K562 (cell line): ENCODE results near the gene SHANK2. TPM values are rescaled to one million over a fixed set of nuclear protein-coding genes. Genes with fewer than 3 reads are reported as not detected.

Experiments
- ATAC-seq: fragments of 200-7000 bp; cut with Tn5 transposase; 3 replicates; pipeline ENCODE4 v1.9.1; 2020; ENCODE audit warnings: moderate library complexity
- BruUV-seq: library from RNA; stranded (reverse); fragments of 400-500 nt; replicated peaks from 2 replicates; lab custom pipeline; 2021; lab: Mats Ljungman, UMichigan
- CTCF ChIA-PET: fragments of 300-600 bp; formaldehyde crosslinking; extraction: SDS; loops from one replicate; lab custom pipeline; 2021; ENCODE audit warnings: low intra/inter-chr PET ratio; lab: Yijun Ruan, JAX
- POLR2A ChIA-PET: fragments of 300-600, 350-650 bp; sonication (Branson Sonifier 250); formaldehyde crosslinking; extraction: SDS; loops from one replicate; lab custom pipeline; 2021; ENCODE audit warnings: antibody characterized with exemption, inconsistent platforms; lab: Yijun Ruan, JAX
- DNase-seq, 4 experiments: peaks; one replicate each; pipeline versions ENCODE4 v3.0.0 to v3.0.0-alpha.2; 2011 to 2018; ENCODE audit warnings: low spot score in 3 of 4, mixed read lengths in 3 of 4; ENCODE audit errors: extremely low read depth in 1 of 4
- FAIRE-seq: peaks from 2 replicates; lab custom pipeline; 2011; peaks lifted over from hg19 to GRCh38; lab: Jason Lieb, UNC
- H2AFZ ChIP-seq: 2 replicates; pipeline ENCODE4 v1.6.0; 2011; ENCODE audit warnings: low read depth, low read length, control low read depth, inconsistent platforms
- H3K27ac ChIP-seq: fragments of 200-600 bp; 3 replicates; pipeline ENCODE4 v1.8.0; 2011; ENCODE audit warnings: low read depth, mild to moderate bottlenecking, control low read depth, inconsistent platforms, low read length, moderate library complexity, mixed read lengths; ENCODE audit errors: extremely low read depth
- H3K27me3 ChIP-seq, 2 experiments: fragments of 300-600 bp in 1 of 2; 2 replicates in 1 of 2; 3 replicates in 1 of 2; pipeline versions ENCODE4 v1.6.0 to v1.8.0; 2011; ENCODE audit warnings: inconsistent platforms in 2 of 2, low read length in 2 of 2, mild to moderate bottlenecking in 1 of 2, mixed read lengths in 1 of 2, moderate library complexity in 1 of 2; ENCODE audit not compliant: control insufficient read depth in 2 of 2, insufficient read depth in 2 of 2
- H3K36me3 ChIP-seq: fragments of 300-600 bp; 3 replicates; pipeline ENCODE4 v1.8.0; 2011; ENCODE audit warnings: mild to moderate bottlenecking, low read length, inconsistent platforms; ENCODE audit not compliant: control insufficient read depth, insufficient read depth
- H3K4me1 ChIP-seq, 2 experiments: fragments of 200-600 bp in 1 of 2; replicated peaks in 1 of 2; 2 replicates in 1 of 2; 3 replicates in 1 of 2; pipeline versions ENCODE4 v1.5.1 to v1.8.0; 2011; ENCODE audit warnings: inconsistent platforms in 2 of 2, low read length in 2 of 2, mild to moderate bottlenecking in 1 of 2, mixed read lengths in 1 of 2, moderate library complexity in 1 of 2; ENCODE audit not compliant: control insufficient read depth in 2 of 2, insufficient read depth in 2 of 2
- H3K4me2 ChIP-seq: 2 replicates; pipeline ENCODE4 v1.6.1; 2011; ENCODE audit warnings: low read length, control low read depth, inconsistent platforms, mixed read lengths; ENCODE audit not compliant: insufficient read depth
- H3K4me3 ChIP-seq: fragments of 200-600 bp; sonication (generic), shearing (Covaris generic); 2 replicates; pipeline ENCODE4 v1.5.1; 2016; ENCODE audit warnings: control low read depth, inconsistent platforms
- H3K79me2 ChIP-seq: fragments of 200-600 bp; 3 replicates; pipeline ENCODE4 v1.8.0; 2011; ENCODE audit warnings: low read length, inconsistent platforms; ENCODE audit not compliant: control insufficient read depth, insufficient read depth
- H3K9ac ChIP-seq, 2 experiments: 2 replicates each; pipeline versions ENCODE4 v1.6.0 to v1.6.1; 2011; ENCODE audit warnings: low read depth in 2 of 2, low read length in 2 of 2, control low read depth in 1 of 2, inconsistent platforms in 1 of 2, mild to moderate bottlenecking in 1 of 2, mixed read lengths in 1 of 2; ENCODE audit not compliant: insufficient read depth in 1 of 2
- H3K9me1 ChIP-seq: one replicate; pipeline ENCODE4 v1.6.0; 2011; ENCODE audit warnings: inconsistent platforms, mild to moderate bottlenecking, low read length, moderate library complexity; ENCODE audit not compliant: control insufficient read depth, insufficient read depth
- H3K9me3 ChIP-seq: replicated peaks from 2 replicates; pipeline ENCODE4 v1.5.1; 2011; ENCODE audit warnings: low read depth, low read length, inconsistent platforms; ENCODE audit not compliant: control insufficient read depth, insufficient read depth
- H4K20me1 ChIP-seq: replicated peaks from 2 replicates; pipeline ENCODE4 v1.6.1; 2011; ENCODE audit warnings: low read length, inconsistent platforms, mixed read lengths; ENCODE audit not compliant: control insufficient read depth, insufficient read depth
- FOXP1 ChIP-seq: sonication (generic); formaldehyde crosslinking; IDR thresholded peaks from 2 replicates; pipeline ENCODE4 v1.8.0; 2022; ENCODE audit warnings: mild to moderate bottlenecking, missing genetic modification reagents
- KAT8 ChIP-seq: fragments of 450-650 bp; IDR thresholded peaks from 2 replicates; pipeline ENCODE4 v1.6.1; 2016; ENCODE audit warnings: low read depth, mild to moderate bottlenecking
- RNF2 ChIP-seq: sonication (generic); IDR thresholded peaks from 2 replicates; pipeline ENCODE4 v1.6.1; 2016
- SMAD1 ChIP-seq: fragments of 150-350 bp; IDR thresholded peaks from 2 replicates; pipeline ENCODE4 v1.6.1; 2014; ENCODE audit warnings: low read length, low read depth; ENCODE audit not compliant: partially characterized antibody
- ZNF431 ChIP-seq: sonication (generic); formaldehyde crosslinking; IDR thresholded peaks from 2 replicates; pipeline ENCODE4 v1.8.0; 2022; ENCODE audit warnings: mild to moderate bottlenecking, missing genetic modification reagents
- ZNF780A ChIP-seq: fragments of 250-450 bp; sonication (Bioruptor Pico); IDR thresholded peaks from 2 replicates; pipeline ENCODE4 v1.5.0; 2021; ENCODE audit warnings: mild to moderate bottlenecking
- WGBS: fragments of 100-300 bp; shearing (Covaris generic); methylation state at CpG from one replicate; pipeline ENCODE4 v1.1.6; 2016; ENCODE audit warnings: low coverage, mixed read lengths; ENCODE audit not compliant: insufficient coverage; ENCODE audit errors: missing lambda C conversion rate; 5-methylcytosine and 5-hydroxymethylcytosine counted together
- in situ Hi-C: fragments of 300-500 bp; cut with MboI; formaldehyde crosslinking; loops from 4 replicates; pipeline ENCODE4 v1.15.0; 2018; ENCODE audit warnings: inconsistent platforms, mixed read lengths
- intact Hi-C: fragments of 100-400 bp; cut with micrococcal nuclease; formaldehyde crosslinking; loops from 2 replicates; pipeline ENCODE4 v1.14.2; 2022
- polyA plus RNA-seq, 8 experiments: library from polyadenylated mRNA; depleted of rRNA in 4 of 8; stranded (reverse) in 5 of 8; unstranded in 3 of 8; fragments of >200 nt; fragmentation: Nextera tagmentation in 2 of 8; fragmentation: Illumina TruSeq in 1 of 8; extraction: Ambion mirVana in 2 of 8; extraction: Trizol in 1 of 8; gene quantifications; 2 replicates each; pipeline versions ENCODE4 v1.2.1 to v1.2.3, GENCODE V29; 2011 to 2014; ENCODE audit warnings: inconsistent platforms in 1 of 8, missing spikeins in 1 of 8
- total RNA-seq, 7 experiments: library from RNA; depleted of rRNA in 6 of 7; stranded (reverse); fragments of >200 nt in 6 of 7; fragmentation: Illumina TruSeq in 2 of 7; extraction: Trizol in 2 of 7; gene quantifications; 2 replicates each; pipeline versions ENCODE4 v1.2.1 to v1.2.3, GENCODE V29; 2011 to 2021; ENCODE audit warnings: low replicate concordance in 1 of 7
- TF ChIP-seq, protein P1 (sequence below), 2 experiments: fragments of 200-800 bp in 1 of 2; sonication (Bioruptor generic) in 1 of 2; sonication (generic) in 1 of 2; formaldehyde crosslinking in 1 of 2; IDR thresholded peaks in 1 of 2; conservative IDR thresholded peaks in 1 of 2; 2 replicates each; pipeline versions ENCODE4 v1.5.0 to v1.6.1; 2016 to 2020; ENCODE audit warnings: missing compliant biosample characterization in 1 of 2, missing genetic modification characterization in 1 of 2, missing genetic modification reagents in 1 of 2
- TF ChIP-seq, protein P2 (sequence below): sonication (generic); formaldehyde crosslinking; IDR thresholded peaks from 2 replicates; pipeline ENCODE4 v1.9.0; 2022; ENCODE audit warnings: mild to moderate bottlenecking, missing genetic modification reagents
- TF ChIP-seq, protein P3 (sequence below): fragments of 450-650 bp; formaldehyde crosslinking; IDR thresholded peaks from 2 replicates; pipeline ENCODE4 v1.4.0; 2020; ENCODE audit warnings: mild to moderate bottlenecking, moderate library complexity
- TF ChIP-seq, protein P4 (sequence below): fragments of 450-650 bp; conservative IDR thresholded peaks from 2 replicates; pipeline ENCODE4 v1.6.1; 2016; ENCODE audit warnings: missing genetic modification characterization, low read depth, mild to moderate bottlenecking, control low read depth, missing compliant biosample characterization

SHANK2 gene
- total and polyA plus RNA-seq, 9 of the 15 experiments (the other 6 are each of a cell fraction or from before 2014, with no cell fraction given), result 0.04 to 0.07 TPM; not detected in 7

DNA sequence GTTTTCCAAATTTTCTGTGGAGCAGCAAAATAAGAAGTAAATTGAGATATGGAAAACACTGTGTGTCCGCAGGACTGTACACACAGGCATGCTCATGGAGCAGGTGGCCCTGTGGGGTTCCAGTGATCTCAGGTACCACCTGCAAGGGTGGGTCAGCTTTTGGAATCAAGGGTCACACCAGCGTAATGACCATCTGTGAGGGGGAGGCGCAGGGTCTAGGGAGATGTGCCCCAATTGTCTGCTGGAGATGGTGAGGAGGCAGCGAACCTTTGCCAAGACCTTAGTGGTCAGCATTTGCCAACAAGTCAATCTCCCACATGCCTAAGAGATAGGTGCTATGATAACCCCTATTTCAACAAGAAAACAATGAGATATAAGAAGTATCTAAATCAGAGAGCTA, 49.4 kb downstream of the SHANK2 start:
- peaks cover 15 to 46% of the 10 kb centered on the region in 2 experiments; a peak in 4 of 5 replicates for H3K27me3 ChIP-seq
- FAIRE-seq (no peak), DNase-seq (no peak), ATAC-seq (no peak)
- WGBS, result 0% methylated on average over 4 of the region's 4 CpGs
- no TSS peak for BruUV-seq
- no peaks in the 10 kb centered on the region for H3K9me1 ChIP-seq
- H2AFZ ChIP-seq, result no peak overlapping the region
- H3K27ac ChIP-seq, result no peak overlapping the region
- no peak overlapping the region for H3K4me2 ChIP-seq
- H4K20me1 ChIP-seq, result no peaks in the 10 kb centered on the region; the same call in 1 of the 2 replicates
- no peaks in the 10 kb centered on the region for H3K9me3 ChIP-seq
- no peak overlapping the region for H3K9ac ChIP-seq
- in situ Hi-C loops, result no loop called here
- H3K79me2 ChIP-seq, result no peaks in the 10 kb centered on the region
- no peak for TF ChIP-seq SMAD1
- TF ChIP-seq, protein P1, sequence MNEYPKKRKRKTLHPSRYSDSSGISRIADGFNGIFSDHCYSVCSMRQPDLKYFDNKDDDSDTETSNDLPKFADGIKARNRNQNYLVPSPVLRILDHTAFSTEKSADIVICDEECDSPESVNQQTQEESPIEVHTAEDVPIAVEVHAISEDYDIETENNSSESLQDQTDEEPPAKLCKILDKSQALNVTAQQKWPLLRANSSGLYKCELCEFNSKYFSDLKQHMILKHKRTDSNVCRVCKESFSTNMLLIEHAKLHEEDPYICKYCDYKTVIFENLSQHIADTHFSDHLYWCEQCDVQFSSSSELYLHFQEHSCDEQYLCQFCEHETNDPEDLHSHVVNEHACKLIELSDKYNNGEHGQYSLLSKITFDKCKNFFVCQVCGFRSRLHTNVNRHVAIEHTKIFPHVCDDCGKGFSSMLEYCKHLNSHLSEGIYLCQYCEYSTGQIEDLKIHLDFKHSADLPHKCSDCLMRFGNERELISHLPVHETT (CRISPR knock-in tag; conservative IDR thresholded peaks at IDR 0.05 in 1 of 2, IDR thresholded peaks at IDR 0.05 in 1 of 2), result no peak
- no peaks in the 10 kb centered on the region for H3K4me1 ChIP-seq
- intact Hi-C loops, result no loop called here
- H3K36me3 ChIP-seq, result no peaks in the 10 kb centered on the region
- no peak overlapping the region for H3K4me3 ChIP-seq
- ChIA-PET CTCF (no interaction called here), POLR2A (interaction anchor here (0.7 to 0.9 kb wide), 2 partner anchors 10 kb away, joined by 3 to 4 read pairs; no protein-coding TSS in a partner anchor)

DNA sequence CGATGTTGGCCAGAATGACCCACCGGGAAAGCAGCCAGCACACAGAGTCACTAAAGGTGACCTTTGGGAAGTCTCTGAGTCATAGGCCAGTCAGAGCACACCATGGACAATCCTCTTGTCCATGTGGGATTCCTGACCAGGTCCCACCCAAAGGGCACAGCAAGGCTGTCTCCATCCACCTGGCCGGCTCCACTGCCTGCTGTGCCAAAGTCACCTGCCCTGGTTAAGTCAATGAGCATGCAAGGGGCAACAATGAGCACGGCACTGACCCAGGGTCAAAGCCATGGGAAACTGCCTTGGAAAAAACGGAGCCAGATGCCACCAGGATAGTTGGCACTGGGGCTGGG, 49.8 kb downstream of the SHANK2 start:
- no peaks in the 10 kb centered on the region; the same call in 1 of the 2 replicates for H4K20me1 ChIP-seq
- WGBS, result 0% methylated on average over 5 of the region's 5 CpGs
- H3K4me2 ChIP-seq, result no peak overlapping the region
- in situ Hi-C loops (no loop called here), intact Hi-C loops (no loop called here)
- H3K27ac ChIP-seq, result no peak overlapping the region
- H3K9ac ChIP-seq, result no peak overlapping the region
- no peaks in the 10 kb centered on the region for H3K4me1 ChIP-seq
- no TSS peak for BruUV-seq
- no peaks in the 10 kb centered on the region for H3K9me1 ChIP-seq
- DNase-seq, result no peak
- no peak for ATAC-seq
- POLR2A ChIA-PET, result interaction anchor here (0.9 kb wide), 1 partner anchor 10 kb away, joined by 4 read pairs; no protein-coding TSS in a partner anchor
- no peak for FAIRE-seq
- no peak overlapping the region for H3K4me3 ChIP-seq
- no peak overlapping the region for H2AFZ ChIP-seq
- H3K27me3 ChIP-seq, result peaks cover 15 to 50% of the 10 kb centered on the region in 2 experiments; a peak in 4 of 5 replicates
- no peaks in the 10 kb centered on the region for H3K79me2 ChIP-seq
- H3K36me3 ChIP-seq, result no peaks in the 10 kb centered on the region
- no peaks in the 10 kb centered on the region for H3K9me3 ChIP-seq
- CTCF ChIA-PET, result no interaction called here
- no peak for TF ChIP-seq ZNF431 (CRISPR knock-in tag)
- TF ChIP-seq KAT8, result no peak
- no peak for TF ChIP-seq RNF2
- no peak for TF ChIP-seq FOXP1
- no peak for TF ChIP-seq ZNF780A (CRISPR knock-in tag)
- TF ChIP-seq, protein P2, sequence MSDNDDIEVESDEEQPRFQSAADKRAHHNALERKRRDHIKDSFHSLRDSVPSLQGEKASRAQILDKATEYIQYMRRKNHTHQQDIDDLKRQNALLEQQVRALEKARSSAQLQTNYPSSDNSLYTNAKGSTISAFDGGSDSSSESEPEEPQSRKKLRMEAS, result no peak
- TF ChIP-seq, protein P3, sequence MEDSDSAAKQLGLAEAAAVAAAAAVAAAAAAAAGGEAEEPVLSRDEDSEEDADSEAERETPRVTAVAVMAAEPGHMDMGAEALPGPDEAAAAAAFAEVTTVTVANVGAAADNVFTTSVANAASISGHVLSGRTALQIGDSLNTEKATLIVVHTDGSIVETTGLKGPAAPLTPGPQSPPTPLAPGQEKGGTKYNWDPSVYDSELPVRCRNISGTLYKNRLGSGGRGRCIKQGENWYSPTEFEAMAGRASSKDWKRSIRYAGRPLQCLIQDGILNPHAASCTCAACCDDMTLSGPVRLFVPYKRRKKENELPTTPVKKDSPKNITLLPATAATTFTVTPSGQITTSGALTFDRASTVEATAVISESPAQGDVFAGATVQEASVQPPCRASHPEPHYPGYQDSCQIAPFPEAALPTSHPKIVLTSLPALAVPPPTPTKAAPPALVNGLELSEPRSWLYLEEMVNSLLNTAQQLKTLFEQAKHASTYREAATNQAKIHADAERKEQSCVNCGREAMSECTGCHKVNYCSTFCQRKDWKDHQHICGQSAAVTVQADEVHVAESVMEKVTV, result no peak
- TF ChIP-seq, protein P4, sequence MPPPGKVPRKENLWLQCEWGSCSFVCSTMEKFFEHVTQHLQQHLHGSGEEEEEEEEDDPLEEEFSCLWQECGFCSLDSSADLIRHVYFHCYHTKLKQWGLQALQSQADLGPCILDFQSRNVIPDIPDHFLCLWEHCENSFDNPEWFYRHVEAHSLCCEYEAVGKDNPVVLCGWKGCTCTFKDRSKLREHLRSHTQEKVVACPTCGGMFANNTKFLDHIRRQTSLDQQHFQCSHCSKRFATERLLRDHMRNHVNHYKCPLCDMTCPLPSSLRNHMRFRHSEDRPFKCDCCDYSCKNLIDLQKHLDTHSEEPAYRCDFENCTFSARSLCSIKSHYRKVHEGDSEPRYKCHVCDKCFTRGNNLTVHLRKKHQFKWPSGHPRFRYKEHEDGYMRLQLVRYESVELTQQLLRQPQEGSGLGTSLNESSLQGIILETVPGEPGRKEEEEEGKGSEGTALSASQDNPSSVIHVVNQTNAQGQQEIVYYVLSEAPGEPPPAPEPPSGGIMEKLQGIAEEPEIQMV, result no peak
